Measurements from ENCODE around the gene AP4M1.

The AP4M1 gene

DNA sequence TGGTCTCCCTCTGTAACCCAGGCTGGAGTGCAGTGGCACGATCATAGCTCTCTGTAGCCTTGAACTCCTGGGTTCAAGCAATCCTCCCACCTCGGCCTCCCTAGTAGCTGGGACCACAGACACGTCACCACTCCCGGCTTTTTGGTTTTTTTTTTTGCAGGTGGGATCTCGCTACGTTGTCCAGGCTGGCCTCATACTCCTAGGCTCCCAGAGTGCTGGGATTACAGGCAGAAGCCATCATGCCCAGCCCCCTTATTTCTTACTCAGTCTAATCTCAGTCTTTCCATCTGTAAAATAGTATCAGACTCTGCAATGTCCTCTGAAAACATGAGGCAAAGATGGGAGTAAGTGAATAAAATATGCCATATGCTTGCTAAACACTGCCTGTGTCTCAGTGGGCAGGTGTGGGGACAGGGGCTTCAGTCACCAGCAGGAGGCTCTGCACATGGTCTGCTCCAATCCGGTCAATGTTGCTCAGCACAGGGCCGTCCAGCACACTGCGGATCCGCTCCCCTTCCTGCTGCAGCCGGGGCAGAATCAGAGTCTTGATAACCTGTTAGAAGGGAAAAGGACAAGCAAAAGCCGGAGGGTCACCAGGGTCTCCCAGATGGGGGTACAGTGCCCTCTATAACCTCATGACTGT is 8.2 kb downstream of the AP4M1 start (continued):
- TF ChIP-seq, protein P1, sequence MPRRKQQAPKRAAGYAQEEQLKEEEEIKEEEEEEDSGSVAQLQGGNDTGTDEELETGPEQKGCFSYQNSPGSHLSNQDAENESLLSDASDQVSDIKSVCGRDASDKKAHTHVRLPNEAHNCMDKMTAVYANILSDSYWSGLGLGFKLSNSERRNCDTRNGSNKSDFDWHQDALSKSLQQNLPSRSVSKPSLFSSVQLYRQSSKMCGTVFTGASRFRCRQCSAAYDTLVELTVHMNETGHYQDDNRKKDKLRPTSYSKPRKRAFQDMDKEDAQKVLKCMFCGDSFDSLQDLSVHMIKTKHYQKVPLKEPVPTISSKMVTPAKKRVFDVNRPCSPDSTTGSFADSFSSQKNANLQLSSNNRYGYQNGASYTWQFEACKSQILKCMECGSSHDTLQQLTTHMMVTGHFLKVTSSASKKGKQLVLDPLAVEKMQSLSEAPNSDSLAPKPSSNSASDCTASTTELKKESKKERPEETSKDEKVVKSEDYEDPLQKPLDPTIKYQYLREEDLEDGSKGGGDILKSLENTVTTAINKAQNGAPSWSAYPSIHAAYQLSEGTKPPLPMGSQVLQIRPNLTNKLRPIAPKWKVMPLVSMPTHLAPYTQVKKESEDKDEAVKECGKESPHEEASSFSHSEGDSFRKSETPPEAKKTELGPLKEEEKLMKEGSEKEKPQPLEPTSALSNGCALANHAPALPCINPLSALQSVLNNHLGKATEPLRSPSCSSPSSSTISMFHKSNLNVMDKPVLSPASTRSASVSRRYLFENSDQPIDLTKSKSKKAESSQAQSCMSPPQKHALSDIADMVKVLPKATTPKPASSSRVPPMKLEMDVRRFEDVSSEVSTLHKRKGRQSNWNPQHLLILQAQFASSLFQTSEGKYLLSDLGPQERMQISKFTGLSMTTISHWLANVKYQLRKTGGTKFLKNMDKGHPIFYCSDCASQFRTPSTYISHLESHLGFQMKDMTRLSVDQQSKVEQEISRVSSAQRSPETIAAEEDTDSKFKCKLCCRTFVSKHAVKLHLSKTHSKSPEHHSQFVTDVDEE (CRISPR knock-in tag; IDR thresholded peaks at IDR 0.05), result no peak
- TF ChIP-seq ZFP30 (CRISPR knock-in tag; IDR thresholded peaks at IDR 0.05), result no peak

DNA sequence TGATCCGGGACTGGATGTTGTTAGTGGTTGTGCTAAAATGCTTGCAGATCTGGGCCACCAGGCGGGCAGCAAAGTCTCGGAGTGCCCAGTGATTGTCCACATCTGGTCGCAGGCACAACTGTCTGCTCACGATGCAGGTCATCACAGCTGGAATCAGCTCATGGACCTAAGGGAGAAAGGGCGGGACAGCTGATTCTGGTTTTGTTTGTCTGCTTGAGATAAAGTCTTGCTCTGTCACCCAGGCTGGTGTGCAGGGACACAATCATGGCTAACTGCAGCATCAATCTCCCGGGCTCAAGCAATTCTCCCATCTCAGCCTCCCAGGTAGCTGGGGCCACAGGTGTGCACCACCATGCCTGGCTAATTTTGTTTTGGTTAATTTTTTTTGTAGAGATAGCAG is 9.7 kb downstream of the AP4M1 start:
- no peak for ATAC-seq
- TF ChIP-seq ZFP30 (CRISPR knock-in tag; IDR thresholded peaks at IDR 0.05), result no peak
- TF ChIP-seq, protein P2, sequence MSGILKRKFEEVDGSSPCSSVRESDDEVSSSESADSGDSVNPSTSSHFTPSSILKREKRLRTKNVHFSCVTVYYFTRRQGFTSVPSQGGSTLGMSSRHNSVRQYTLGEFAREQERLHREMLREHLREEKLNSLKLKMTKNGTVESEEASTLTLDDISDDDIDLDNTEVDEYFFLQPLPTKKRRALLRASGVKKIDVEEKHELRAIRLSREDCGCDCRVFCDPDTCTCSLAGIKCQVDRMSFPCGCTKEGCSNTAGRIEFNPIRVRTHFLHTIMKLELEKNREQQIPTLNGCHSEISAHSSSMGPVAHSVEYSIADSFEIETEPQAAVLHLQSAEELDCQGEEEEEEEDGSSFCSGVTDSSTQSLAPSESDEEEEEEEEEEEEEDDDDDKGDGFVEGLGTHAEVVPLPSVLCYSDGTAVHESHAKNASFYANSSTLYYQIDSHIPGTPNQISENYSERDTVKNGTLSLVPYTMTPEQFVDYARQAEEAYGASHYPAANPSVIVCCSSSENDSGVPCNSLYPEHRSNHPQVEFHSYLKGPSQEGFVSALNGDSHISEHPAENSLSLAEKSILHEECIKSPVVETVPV (CRISPR knock-in tag; IDR thresholded peaks at IDR 0.05), result no peak
- TF ChIP-seq ZC3H10 (CRISPR knock-in tag; IDR thresholded peaks at IDR 0.05), result no peak
- no peak for TF ChIP-seq TOX (CRISPR knock-in tag; IDR thresholded peaks at IDR 0.05; ENCODE audit: borderline replicate concordance)
- TF ChIP-seq ZNF8 (CRISPR knock-in tag; IDR thresholded peaks at IDR 0.05), result no peak
- no peak for TF ChIP-seq SNAI2 (CRISPR knock-in tag; IDR thresholded peaks at IDR 0.05)
- TF ChIP-seq TCF4 (CRISPR knock-in tag; IDR thresholded peaks at IDR 0.05; ENCODE audit: borderline replicate concordance), result no peak
- no peak for TF ChIP-seq OSR1 (CRISPR knock-in tag; IDR thresholded peaks at IDR 0.05)
- TF ChIP-seq, protein P1 (CRISPR knock-in tag; IDR thresholded peaks at IDR 0.05), result no peak
- TF ChIP-seq RARB (CRISPR knock-in tag; IDR thresholded peaks at IDR 0.05), result no peak
- TF ChIP-seq PPARA (CRISPR knock-in tag; IDR thresholded peaks at IDR 0.05; ENCODE audit: borderline replicate concordance), result no peak
- no peak for TF ChIP-seq CSDC2 (CRISPR knock-in tag; IDR thresholded peaks at IDR 0.05)
- no peak for TF ChIP-seq BACH2 (CRISPR knock-in tag; IDR thresholded peaks at IDR 0.05; ENCODE audit: borderline replicate concordance)
- TF ChIP-seq, protein P3, sequence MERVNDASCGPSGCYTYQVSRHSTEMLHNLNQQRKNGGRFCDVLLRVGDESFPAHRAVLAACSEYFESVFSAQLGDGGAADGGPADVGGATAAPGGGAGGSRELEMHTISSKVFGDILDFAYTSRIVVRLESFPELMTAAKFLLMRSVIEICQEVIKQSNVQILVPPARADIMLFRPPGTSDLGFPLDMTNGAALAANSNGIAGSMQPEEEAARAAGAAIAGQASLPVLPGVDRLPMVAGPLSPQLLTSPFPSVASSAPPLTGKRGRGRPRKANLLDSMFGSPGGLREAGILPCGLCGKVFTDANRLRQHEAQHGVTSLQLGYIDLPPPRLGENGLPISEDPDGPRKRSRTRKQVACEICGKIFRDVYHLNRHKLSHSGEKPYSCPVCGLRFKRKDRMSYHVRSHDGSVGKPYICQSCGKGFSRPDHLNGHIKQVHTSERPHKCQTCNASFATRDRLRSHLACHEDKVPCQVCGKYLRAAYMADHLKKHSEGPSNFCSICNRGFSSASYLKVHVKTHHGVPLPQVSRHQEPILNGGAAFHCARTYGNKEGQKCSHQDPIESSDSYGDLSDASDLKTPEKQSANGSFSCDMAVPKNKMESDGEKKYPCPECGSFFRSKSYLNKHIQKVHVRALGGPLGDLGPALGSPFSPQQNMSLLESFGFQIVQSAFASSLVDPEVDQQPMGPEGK (CRISPR knock-in tag; IDR thresholded peaks at IDR 0.05; ENCODE audit: borderline replicate concordance), result no peak
- TF ChIP-seq ISL1 (CRISPR knock-in tag; IDR thresholded peaks at IDR 0.05), result no peak
- no peak for TF ChIP-seq GLIS3 (CRISPR knock-in tag; IDR thresholded peaks at IDR 0.05)

DNA sequence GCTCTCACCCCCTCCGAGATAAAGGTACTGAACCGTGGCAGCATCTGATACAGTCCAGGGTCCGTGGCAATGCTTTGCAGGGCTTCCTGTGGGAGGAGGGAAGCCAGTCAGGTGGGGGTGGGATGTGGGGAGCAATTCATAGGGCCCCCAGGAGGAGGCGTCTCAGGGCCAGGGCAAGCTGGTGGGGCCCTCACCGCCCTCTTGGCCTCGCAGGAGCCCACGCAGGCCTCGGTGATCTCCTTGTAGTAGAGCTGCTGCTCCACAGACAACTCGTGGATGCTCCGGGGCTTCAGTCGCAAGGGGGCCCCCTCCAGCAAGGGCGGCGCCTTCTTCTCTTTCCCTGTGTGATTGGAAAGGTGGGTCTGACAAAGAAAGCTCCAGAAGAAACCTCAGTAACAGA is 10.5 kb downstream of the AP4M1 start:
- no peak for ATAC-seq
- TF ChIP-seq ARNTL (CRISPR knock-in tag; IDR thresholded peaks at IDR 0.05; ENCODE audit: borderline replicate concordance, low read depth), result no peak
- no peak for TF ChIP-seq RARB (CRISPR knock-in tag; IDR thresholded peaks at IDR 0.05)
- TF ChIP-seq ZC3H10 (CRISPR knock-in tag; IDR thresholded peaks at IDR 0.05), result no peak
- TF ChIP-seq CSDC2 (CRISPR knock-in tag; IDR thresholded peaks at IDR 0.05), result no peak
- TF ChIP-seq, protein P4, sequence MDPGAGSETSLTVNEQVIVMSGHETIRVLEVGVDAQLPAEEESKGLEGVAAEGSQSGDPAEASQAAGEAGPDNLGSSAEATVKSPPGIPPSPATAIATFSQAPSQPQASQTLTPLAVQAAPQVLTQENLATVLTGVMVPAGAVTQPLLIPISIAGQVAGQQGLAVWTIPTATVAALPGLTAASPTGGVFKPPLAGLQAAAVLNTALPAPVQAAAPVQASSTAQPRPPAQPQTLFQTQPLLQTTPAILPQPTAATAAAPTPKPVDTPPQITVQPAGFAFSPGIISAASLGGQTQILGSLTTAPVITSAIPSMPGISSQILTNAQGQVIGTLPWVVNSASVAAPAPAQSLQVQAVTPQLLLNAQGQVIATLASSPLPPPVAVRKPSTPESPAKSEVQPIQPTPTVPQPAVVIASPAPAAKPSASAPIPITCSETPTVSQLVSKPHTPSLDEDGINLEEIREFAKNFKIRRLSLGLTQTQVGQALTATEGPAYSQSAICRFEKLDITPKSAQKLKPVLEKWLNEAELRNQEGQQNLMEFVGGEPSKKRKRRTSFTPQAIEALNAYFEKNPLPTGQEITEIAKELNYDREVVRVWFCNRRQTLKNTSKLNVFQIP (CRISPR knock-in tag; IDR thresholded peaks at IDR 0.05; ENCODE audit: borderline replicate concordance, low read depth), result no peak
- TF ChIP-seq, protein P2 (CRISPR knock-in tag; IDR thresholded peaks at IDR 0.05), result no peak
- no peak for TF ChIP-seq ZNF70 (CRISPR knock-in tag; IDR thresholded peaks at IDR 0.05)
- no peak for TF ChIP-seq ZNF565 (CRISPR knock-in tag; conservative IDR thresholded peaks at IDR 0.05; ENCODE audit: low read depth)
- no peak for TF ChIP-seq ZNF8 (CRISPR knock-in tag; IDR thresholded peaks at IDR 0.05)
- TF ChIP-seq, protein P1 (CRISPR knock-in tag; IDR thresholded peaks at IDR 0.05), result no peak
- TF ChIP-seq TCF4 (CRISPR knock-in tag; IDR thresholded peaks at IDR 0.05; ENCODE audit: borderline replicate concordance), result no peak
- TF ChIP-seq ESRRG (CRISPR knock-in tag; IDR thresholded peaks at IDR 0.05), result no peak
